GM23338 (cell line): ENCODE results near the gene DCAF5. TPM values are rescaled to one million over a fixed set of nuclear protein-coding genes. Genes with fewer than 3 reads are reported as not detected.

Experiments used
- ATAC-seq: fragments of 200-7000 bp; cut with Tn5 transposase; 3 replicates; pipeline ENCODE4 v1.9.1; 2020
- DNase-seq: peaks from one replicate; pipeline ENCODE4 v3.0.0-alpha.2; 2015; ENCODE audit warnings: low spot score
- H2AFZ ChIP-seq: fragments of 200-600 bp; sonication (generic); 2 replicates; pipeline ENCODE4 v1.8.0; 2016; ENCODE audit warnings: antibody characterized with exemption, mild to moderate bottlenecking, moderate library complexity
- H3F3A ChIP-seq: fragments of 200-600 bp; sonication (generic); replicated peaks from 2 replicates; pipeline ENCODE4 v1.8.0; 2017; ENCODE audit warnings: antibody characterized with exemption, mixed run types, low read depth
- H3K27ac ChIP-seq: fragments of 200-600 bp; sonication (generic); 2 replicates; pipeline ENCODE4 v1.6.1; 2016; ENCODE audit warnings: low read depth
- H3K27me3 ChIP-seq: fragments of 200-600 bp; sonication (generic); 2 replicates; pipeline ENCODE4 v1.8.0; 2016; ENCODE audit warnings: mild to moderate bottlenecking, mixed run types, moderate library complexity; ENCODE audit not compliant: insufficient read depth
- H3K36me3 ChIP-seq: fragments of 200-600 bp; sonication (generic); 2 replicates; pipeline ENCODE4 v1.8.0; 2016; ENCODE audit warnings: mild to moderate bottlenecking; ENCODE audit not compliant: insufficient read depth
- H3K4me1 ChIP-seq: fragments of 200-600 bp; sonication (generic); 2 replicates; pipeline ENCODE4 v1.8.0; 2016; ENCODE audit warnings: mild to moderate bottlenecking, moderate library complexity; ENCODE audit not compliant: insufficient read depth
- H3K4me2 ChIP-seq: fragments of 200-600 bp; sonication (generic); 2 replicates; pipeline ENCODE4 v1.7.1; 2017; ENCODE audit warnings: mixed run types
- H3K4me3 ChIP-seq: fragments of 200-600 bp; sonication (generic); 2 replicates; pipeline ENCODE4 v1.6.1; 2016; ENCODE audit warnings: mixed run types
- H3K79me2 ChIP-seq: fragments of 200-600 bp; sonication (generic); replicated peaks from 2 replicates; pipeline ENCODE4 v1.8.0; 2017; ENCODE audit warnings: mild to moderate bottlenecking; ENCODE audit not compliant: insufficient read depth
- H3K9me2 ChIP-seq: fragments of 200-600 bp; sonication (generic); 2 replicates; pipeline ENCODE4 v1.8.0; 2017; ENCODE audit not compliant: insufficient read depth
- H4K20me1 ChIP-seq: fragments of 200-600 bp; sonication (generic); replicated peaks from 2 replicates; pipeline ENCODE4 v1.8.0; 2017; ENCODE audit warnings: mild to moderate bottlenecking; ENCODE audit not compliant: insufficient read depth
- H3K27ac Mint-ChIP-seq: 2 replicates; pipeline ENCODE4 v1.8.0; 2020; ENCODE audit warnings: inconsistent platforms, mild to moderate bottlenecking, moderate library complexity, mixed read lengths
- H3K27me3 Mint-ChIP-seq: 3 replicates; pipeline ENCODE4 v1.8.0; 2022; ENCODE audit warnings: low read depth, mild to moderate bottlenecking, moderate library complexity, mixed read lengths, inconsistent platforms; ENCODE audit not compliant: insufficient read depth, poor library complexity
- H3K36me3 Mint-ChIP-seq: 3 replicates; pipeline ENCODE4 v1.8.0; 2021; ENCODE audit warnings: low read depth, mild to moderate bottlenecking, inconsistent platforms, moderate library complexity, mixed read lengths
- H3K4me1 Mint-ChIP-seq: 3 replicates; pipeline ENCODE4 v1.8.0; 2020; ENCODE audit warnings: mild to moderate bottlenecking, inconsistent platforms, mixed read lengths
- H3K4me3 Mint-ChIP-seq: 3 replicates; pipeline ENCODE4 v1.8.0; 2021; ENCODE audit warnings: moderate library complexity, mild to moderate bottlenecking, inconsistent platforms, mixed read lengths
- H3K9me3 Mint-ChIP-seq: 3 replicates; pipeline ENCODE4 v1.8.0; 2020; ENCODE audit warnings: moderate library complexity, mild to moderate bottlenecking, inconsistent platforms, mixed read lengths
- EZH2 ChIP-seq: fragments of 200-600 bp; sonication (generic); IDR thresholded peaks from one replicate; pipeline ENCODE4 v1.8.0; 2017; ENCODE audit warnings: antibody characterized with exemption, mild to moderate bottlenecking, low read depth; ENCODE audit not compliant: unreplicated experiment
- JUNB ChIP-seq: IDR thresholded peaks from one replicate; pipeline ENCODE4 v1.6.1; 2016; ENCODE audit warnings: antibody characterized with exemption; ENCODE audit not compliant: unreplicated experiment
- NANOG ChIP-seq: IDR thresholded peaks from 2 replicates; pipeline ENCODE4 v1.6.1; 2016; ENCODE audit warnings: antibody characterized with exemption, borderline replicate concordance
- POLR2AphosphoS5 ChIP-seq: IDR thresholded peaks from 2 replicates; pipeline ENCODE4 v1.6.1; 2016; ENCODE audit warnings: antibody characterized with exemption, low read depth
- REST ChIP-seq: IDR thresholded peaks from one replicate; pipeline ENCODE4 v1.6.1; 2018; ENCODE audit warnings: antibody characterized with exemption; ENCODE audit not compliant: unreplicated experiment
- STAT1 ChIP-seq: IDR thresholded peaks from one replicate; pipeline ENCODE4 v1.6.1; 2016; ENCODE audit warnings: antibody characterized with exemption; ENCODE audit not compliant: unreplicated experiment
- ZNF114 ChIP-seq: fragments of 250-450 bp; sonication (Bioruptor Pico); IDR thresholded peaks from 2 replicates; pipeline ENCODE4 v1.5.0; 2020; ENCODE audit warnings: mild to moderate bottlenecking, moderate library complexity
- ZNF462 ChIP-seq: fragments of 250-450 bp; sonication (Bioruptor Pico); IDR thresholded peaks from 2 replicates; pipeline ENCODE4 v1.5.0; 2020; ENCODE audit warnings: mild to moderate bottlenecking, moderate library complexity
- polyA plus RNA-seq: library from polyadenylated mRNA; unstranded; fragments of >200 nt; fragmentation: Nextera tagmentation; extraction: Ambion mirVana; gene quantifications from 2 replicates; pipeline ENCODE4 v1.2.1, GENCODE V29; 2016
- total RNA-seq: library from RNA; depleted of rRNA; stranded (reverse); fragments of >200 nt; shearing (Covaris generic); gene quantifications from 2 replicates; pipeline ENCODE4 v1.2.3, GENCODE V29; 2014
- TF ChIP-seq, protein P1 (sequence below): IDR thresholded peaks from 2 replicates; pipeline ENCODE4 v1.6.1; 2016; ENCODE audit warnings: antibody characterized with exemption
- TF ChIP-seq, protein P2 (sequence below), 2 experiments: fragments of 200-600 bp in 1 of 2; sonication (generic) in 1 of 2; conservative IDR thresholded peaks; 2 replicates each; pipeline versions ENCODE4 v1.5.1 to v1.6.1; 2016 to 2017; ENCODE audit warnings: antibody characterized with exemption in 2 of 2, low read depth in 2 of 2, mild to moderate bottlenecking in 2 of 2, moderate library complexity in 1 of 2

The DCAF5 gene
- total and polyA plus RNA-seq, 2 experiments from 2014 or later: 14.0 to 15.2 TPM

DNA sequence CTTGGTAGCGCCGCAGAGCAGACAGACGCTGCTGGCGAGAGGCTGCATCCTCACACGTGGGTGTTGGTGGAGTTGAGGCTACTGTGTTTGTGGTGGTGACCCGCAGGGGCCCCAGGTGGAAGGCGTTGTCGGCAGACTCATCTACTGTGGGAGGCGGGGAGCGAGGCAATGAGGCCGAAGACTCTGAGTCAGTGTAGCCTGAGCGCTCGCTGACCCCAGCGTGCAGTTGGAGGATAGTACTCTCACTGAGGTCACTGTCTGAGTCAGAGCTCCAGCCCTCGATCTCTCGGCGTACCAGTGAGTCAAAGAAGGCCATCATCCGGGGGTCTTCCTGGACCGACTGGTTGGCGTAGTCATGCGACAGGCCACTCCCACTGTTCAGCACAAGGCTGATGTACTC is 97.8 kb downstream of the DCAF5 start:
- peaks cover 35% of the 10 kb centered on the region for H3K4me1 Mint-ChIP-seq
- no peak overlapping the region for H3K4me3 Mint-ChIP-seq
- no peaks in the 10 kb centered on the region for H3K9me2 ChIP-seq
- H3K27ac ChIP-seq: no peak overlapping the region
- no peaks in the 10 kb centered on the region for H3K79me2 ChIP-seq
- TF ChIP-seq NANOG: no peak
- TF ChIP-seq JUNB: no peak
- TF ChIP-seq EZH2: no peak
- H3K4me2 ChIP-seq: no peak overlapping the region
- no peaks in the 10 kb centered on the region for H3K36me3 ChIP-seq
- H3K36me3 Mint-ChIP-seq: peaks cover 27% of the 10 kb centered on the region
- no peak for ATAC-seq
- peaks cover 5% of the 10 kb centered on the region for H3K27me3 Mint-ChIP-seq
- no peak overlapping the region for H3K27ac Mint-ChIP-seq
- no peaks in the 10 kb centered on the region for H3K27me3 ChIP-seq
- H3F3A ChIP-seq: no peaks in the 10 kb centered on the region; the same call in 1 of the 2 replicates
- no peaks in the 10 kb centered on the region for H3K9me3 Mint-ChIP-seq
- no peaks in the 10 kb centered on the region for H4K20me1 ChIP-seq
- H3K4me1 ChIP-seq: peaks cover 20% of the 10 kb centered on the region
- H2AFZ ChIP-seq: no peak overlapping the region
- no peak for DNase-seq
- H3K4me3 ChIP-seq: no peak overlapping the region

DNA sequence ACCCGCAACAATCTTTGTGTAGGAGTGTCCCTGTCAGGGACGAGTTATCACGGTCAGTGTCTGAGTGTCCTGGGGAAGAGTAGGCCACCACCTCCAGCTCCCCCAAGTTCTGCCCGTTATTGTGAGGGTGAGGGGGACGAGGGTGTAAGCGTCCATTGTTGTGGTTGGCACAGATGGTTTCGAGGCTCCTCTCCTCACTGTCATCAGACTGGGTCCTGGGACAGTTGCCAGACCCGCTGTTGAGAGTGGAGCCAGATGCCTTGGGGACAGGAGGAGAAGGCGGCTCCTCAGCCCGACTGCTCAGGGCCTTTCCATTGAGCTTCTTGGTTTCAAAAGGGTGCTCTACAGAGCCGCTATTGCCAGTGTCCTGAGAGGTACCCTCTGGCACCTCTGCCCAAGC is 98.9 kb downstream of the DCAF5 start:
- no peak overlapping the region for H3K4me3 ChIP-seq
- Mint-ChIP-seq H3K4me3 (no peak overlapping the region), H3K27ac (no peak overlapping the region), H3K9me3 (no peaks in the 10 kb centered on the region), H3K4me1 (peaks cover 42% of the 10 kb centered on the region), H3K27me3 (peaks cover 5% of the 10 kb centered on the region), H3K36me3 (peaks cover 23% of the 10 kb centered on the region)
- ATAC-seq (no peak), DNase-seq (no peak)
- H3K4me1 ChIP-seq: peaks cover 28% of the 10 kb centered on the region
- no peaks in the 10 kb centered on the region for H3K27me3 ChIP-seq
- no peaks in the 10 kb centered on the region for H4K20me1 ChIP-seq
- H3K27ac ChIP-seq: no peak overlapping the region
- no peaks in the 10 kb centered on the region for H3K36me3 ChIP-seq
- H3K4me2 ChIP-seq: no peak overlapping the region
- no peaks in the 10 kb centered on the region for H3K79me2 ChIP-seq
- no peak overlapping the region for H2AFZ ChIP-seq
- no peaks in the 10 kb centered on the region for H3F3A ChIP-seq
- H3K9me2 ChIP-seq: no peaks in the 10 kb centered on the region
- no peak for TF ChIP-seq NANOG
- no peak for TF ChIP-seq POLR2AphosphoS5
- no peak for TF ChIP-seq REST
- TF ChIP-seq EZH2: no peak
- TF ChIP-seq, protein P1, sequence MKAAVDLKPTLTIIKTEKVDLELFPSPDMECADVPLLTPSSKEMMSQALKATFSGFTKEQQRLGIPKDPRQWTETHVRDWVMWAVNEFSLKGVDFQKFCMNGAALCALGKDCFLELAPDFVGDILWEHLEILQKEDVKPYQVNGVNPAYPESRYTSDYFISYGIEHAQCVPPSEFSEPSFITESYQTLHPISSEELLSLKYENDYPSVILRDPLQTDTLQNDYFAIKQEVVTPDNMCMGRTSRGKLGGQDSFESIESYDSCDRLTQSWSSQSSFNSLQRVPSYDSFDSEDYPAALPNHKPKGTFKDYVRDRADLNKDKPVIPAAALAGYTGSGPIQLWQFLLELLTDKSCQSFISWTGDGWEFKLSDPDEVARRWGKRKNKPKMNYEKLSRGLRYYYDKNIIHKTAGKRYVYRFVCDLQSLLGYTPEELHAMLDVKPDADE: no peak
- TF ChIP-seq ZNF114 (CRISPR knock-in tag): no peak
- TF ChIP-seq JUNB: no peak
- TF ChIP-seq ZNF462 (CRISPR knock-in tag): no peak
- TF ChIP-seq, protein P2, sequence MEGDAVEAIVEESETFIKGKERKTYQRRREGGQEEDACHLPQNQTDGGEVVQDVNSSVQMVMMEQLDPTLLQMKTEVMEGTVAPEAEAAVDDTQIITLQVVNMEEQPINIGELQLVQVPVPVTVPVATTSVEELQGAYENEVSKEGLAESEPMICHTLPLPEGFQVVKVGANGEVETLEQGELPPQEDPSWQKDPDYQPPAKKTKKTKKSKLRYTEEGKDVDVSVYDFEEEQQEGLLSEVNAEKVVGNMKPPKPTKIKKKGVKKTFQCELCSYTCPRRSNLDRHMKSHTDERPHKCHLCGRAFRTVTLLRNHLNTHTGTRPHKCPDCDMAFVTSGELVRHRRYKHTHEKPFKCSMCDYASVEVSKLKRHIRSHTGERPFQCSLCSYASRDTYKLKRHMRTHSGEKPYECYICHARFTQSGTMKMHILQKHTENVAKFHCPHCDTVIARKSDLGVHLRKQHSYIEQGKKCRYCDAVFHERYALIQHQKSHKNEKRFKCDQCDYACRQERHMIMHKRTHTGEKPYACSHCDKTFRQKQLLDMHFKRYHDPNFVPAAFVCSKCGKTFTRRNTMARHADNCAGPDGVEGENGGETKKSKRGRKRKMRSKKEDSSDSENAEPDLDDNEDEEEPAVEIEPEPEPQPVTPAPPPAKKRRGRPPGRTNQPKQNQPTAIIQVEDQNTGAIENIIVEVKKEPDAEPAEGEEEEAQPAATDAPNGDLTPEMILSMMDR (conservative IDR thresholded peaks at IDR 0.05; ENCODE audit: low read depth in 2 of 2): no peak
- TF ChIP-seq STAT1: no peak
